GM12878 (cell line): ENCODE data around the gene TRAF3. TPM values are rescaled to one million over a fixed set of nuclear protein-coding genes. Genes with fewer than 3 reads are reported as not detected.
A peak's percentile ranks its signal among the peaks of the same experiment; 100 is the strongest.

ENCODE experiments used
- ATAC-seq: fragments of 200-7000 bp; cut with Tn5 transposase; 3 replicates; pipeline ENCODE4 v1.9.1; 2020; ENCODE audit warnings: mild to moderate bottlenecking, moderate library complexity
- BruUV-seq: library from RNA; stranded (reverse); fragments of 400-500 nt; replicated peaks from 2 replicates; lab custom pipeline; 2021; lab: Mats Ljungman, UMichigan
- CTCF ChIA-PET: fragments of 300-600 bp; sonication (Branson Sonifier 250); formaldehyde crosslinking; extraction: SDS; loops from one replicate; lab custom pipeline; 2021; ENCODE audit warnings: inconsistent platforms; lab: Yijun Ruan, JAX
- POLR2A ChIA-PET: fragments of 350-600 bp; formaldehyde crosslinking; extraction: SDS; loops from one replicate; lab custom pipeline; 2021; ENCODE audit warnings: inconsistent platforms; lab: Charles Lee
- RAD21 ChIA-PET: fragments of 300-600 bp; sonication (Branson Sonifier 250); formaldehyde crosslinking; loops from one replicate; lab custom pipeline; 2023; ENCODE audit warnings: antibody characterized with exemption; ENCODE audit not compliant: unreplicated experiment; lab: Charles Lee
- SMC1A ChIA-PET: fragments of 300-600 bp; sonication (Branson Sonifier 250); formaldehyde crosslinking; loops from one replicate; lab custom pipeline; 2023; ENCODE audit not compliant: unreplicated experiment, uncharacterized antibody; lab: Charles Lee
- DNase-seq: peaks from one replicate; pipeline ENCODE4 v3.0.0-alpha.2; 2011; ENCODE audit warnings: low read depth, low spot score
- FAIRE-seq: peaks from 3 replicates; lab custom pipeline; 2011; peaks lifted over from hg19 to GRCh38; lab: Jason Lieb, UNC
- H2AFZ ChIP-seq: 2 replicates; pipeline ENCODE4 v1.6.0; 2011; ENCODE audit warnings: low read depth, low read length, control low read depth; ENCODE audit not compliant: control insufficient read depth
- H3K27ac ChIP-seq: 2 replicates; pipeline ENCODE4 v1.5.1; 2011; ENCODE audit warnings: control low read depth; ENCODE audit not compliant: control insufficient read depth, insufficient read depth
- H3K27me3 ChIP-seq, 2 experiments: replicated peaks in 1 of 2; 2 replicates each; pipeline versions ENCODE4 v1.6.0 to v1.6.1; 2011; ENCODE audit warnings: low read length in 1 of 2; ENCODE audit not compliant: control insufficient read depth in 2 of 2, insufficient read depth in 2 of 2
- H3K36me3 ChIP-seq, 2 experiments: 2 replicates each; pipeline ENCODE4 v1.5.1; 2011; ENCODE audit warnings: low read length in 1 of 2; ENCODE audit not compliant: control insufficient read depth in 2 of 2, insufficient read depth in 2 of 2
- H3K4me1 ChIP-seq: 2 replicates; pipeline ENCODE4 v1.6.1; 2011; ENCODE audit warnings: mild to moderate bottlenecking, low read length, moderate library complexity, mixed read lengths; ENCODE audit not compliant: control insufficient read depth, insufficient read depth
- H3K4me2 ChIP-seq: 2 replicates; pipeline ENCODE4 v1.6.0; 2011; ENCODE audit warnings: control low read depth; ENCODE audit not compliant: control insufficient read depth, insufficient read depth
- H3K4me3 ChIP-seq: fragments of 200-600 bp; sonication (generic); 2 replicates; pipeline ENCODE4 v1.5.1; 2016
- H3K79me2 ChIP-seq: 2 replicates; pipeline ENCODE4 v1.6.0; 2011; ENCODE audit warnings: low read length; ENCODE audit not compliant: control insufficient read depth, insufficient read depth
- H3K9ac ChIP-seq: 2 replicates; pipeline ENCODE4 v1.8.0; 2011; ENCODE audit warnings: low read length, control low read depth, mixed read lengths; ENCODE audit not compliant: control insufficient read depth, insufficient read depth
- H3K9me3 ChIP-seq: replicated peaks from 3 replicates; pipeline ENCODE4 v1.5.1; 2011; ENCODE audit warnings: mild to moderate bottlenecking, low read length; ENCODE audit not compliant: control insufficient read depth, insufficient read depth
- H4K20me1 ChIP-seq: 2 replicates; pipeline ENCODE4 v1.6.0; 2011; ENCODE audit not compliant: control insufficient read depth, insufficient read depth
- EP300 ChIP-seq, 2 experiments: fragments of 150-350 bp in 1 of 2; IDR thresholded peaks; 2 replicates each; pipeline ENCODE4 v1.6.1; 2011 to 2012; ENCODE audit warnings: low read depth in 2 of 2, low read length in 2 of 2, borderline replicate concordance in 1 of 2, improper control_type of control experiment in 1 of 2, inconsistent platforms in 1 of 2; ENCODE audit not compliant: control insufficient read depth in 1 of 2
- HSF1 ChIP-seq: fragments of 150-350 bp; IDR thresholded peaks from 2 replicates; pipeline ENCODE4 v1.6.1; 2014; ENCODE audit warnings: mild to moderate bottlenecking, low read depth, low read length
- MEF2B ChIP-seq: fragments of 450-650 bp; IDR thresholded peaks from 2 replicates; pipeline ENCODE4 v1.6.1; 2018; ENCODE audit warnings: mild to moderate bottlenecking, moderate library complexity; ENCODE audit not compliant: partially characterized antibody, poor library complexity, severe bottlenecking
- RAD21 ChIP-seq: IDR thresholded peaks from 2 replicates; pipeline ENCODE4 v1.6.1; 2011; ENCODE audit warnings: mild to moderate bottlenecking, low read depth, low read length, moderate library complexity; ENCODE audit not compliant: insufficient read depth
- RUNX3 ChIP-seq: IDR thresholded peaks from 2 replicates; pipeline ENCODE4 v1.6.1; 2012; ENCODE audit warnings: low read length, inconsistent platforms
- SMC3 ChIP-seq: IDR thresholded peaks from 2 replicates; pipeline ENCODE4 v1.6.1; 2011; ENCODE audit warnings: low read length, improper control_type of control experiment, borderline replicate concordance
- SRF ChIP-seq, 2 experiments: IDR thresholded peaks; 2 replicates each; pipeline ENCODE4 v1.6.1; 2011; ENCODE audit warnings: low read depth in 2 of 2, low read length in 2 of 2, mild to moderate bottlenecking in 1 of 2, moderate library complexity in 1 of 2
- WRNIP1 ChIP-seq: IDR thresholded peaks from 2 replicates; pipeline ENCODE4 v1.6.1; 2011; ENCODE audit warnings: low read depth, low read length, improper control_type of control experiment, borderline replicate concordance
- ZNF24 ChIP-seq: fragments of 450-650 bp; IDR thresholded peaks from 2 replicates; pipeline ENCODE4 v1.6.1; 2017; ENCODE audit warnings: antibody characterized with exemption, mild to moderate bottlenecking
- WGBS: methylation state at CpG from one replicate; pipeline ENCODE4 v1.1.6; 2016; ENCODE audit warnings: low lambda C conversion rate; ENCODE audit not compliant: insufficient replicate concordance, insufficient coverage; ENCODE audit errors: missing lambda C conversion rate; 5-methylcytosine and 5-hydroxymethylcytosine counted together
- in situ Hi-C: fragments of 300-500 bp; cut with MboI; formaldehyde crosslinking; loops from 9 replicates; pipeline ENCODE4 v1.14.3; 2018; ENCODE audit warnings: mixed read lengths
- intact Hi-C: fragments of 100-400 bp; cut with micrococcal nuclease; formaldehyde crosslinking; loops from one replicate; pipeline ENCODE4 v1.14.2; 2022; ENCODE audit not compliant: unreplicated experiment
- polyA plus RNA-seq, 11 experiments: library from polyadenylated mRNA; depleted of rRNA in 4 of 11; unstranded in 6 of 11; stranded (reverse) in 5 of 11; fragments of >200 nt; fragmentation: Nextera tagmentation in 4 of 11; fragmentation: Illumina TruSeq in 1 of 11; extraction: Ambion mirVana in 4 of 11; extraction: Trizol in 1 of 11; gene quantifications; 1 replicate in 1 of 11; 2 replicates in 10 of 11; pipeline versions ENCODE4 v1.2.1 to v1.2.3, GENCODE V29; 2011 to 2016; ENCODE audit warnings: inconsistent platforms in 2 of 11, missing spikeins in 2 of 11, low read depth in 1 of 11
- total RNA-seq, 4 experiments: library from RNA; depleted of rRNA in 3 of 4; stranded (reverse); fragments of >200 nt in 3 of 4; fragmentation: Illumina TruSeq in 1 of 4; extraction: Trizol in 1 of 4; gene quantifications; 2 replicates each; pipeline versions ENCODE4 v1.2.1 to v1.2.3, GENCODE V29; 2013 to 2021
- TF ChIP-seq, protein P1 (sequence below): IDR thresholded peaks from 2 replicates; pipeline ENCODE4 v1.6.1; 2011; ENCODE audit warnings: low read depth, mild to moderate bottlenecking, low read length, moderate library complexity, borderline replicate concordance; ENCODE audit errors: extremely low read depth
- TF ChIP-seq, protein P2 (sequence below): fragments of 450-650 bp; IDR thresholded peaks from 2 replicates; pipeline ENCODE4 v1.6.1; 2017; ENCODE audit warnings: mild to moderate bottlenecking, moderate library complexity
- TF ChIP-seq, protein P3 (sequence below): fragments of 450-650 bp; IDR thresholded peaks from 2 replicates; pipeline ENCODE4 v1.6.1; 2016; ENCODE audit warnings: mild to moderate bottlenecking

The TRAF3 gene
- total and polyA plus RNA-seq, 10 of the 15 experiments (the other 5 are each of a cell fraction or from before 2014, with no cell fraction given): 3.0 to 70.1 (median 36.5) TPM

- CTCF ChIA-PET: interaction anchor here (0.6 to 4.5 kb wide), 10 partner anchors 12 to 205 kb away, joined by 3 to 32 read pairs (median 4); no protein-coding TSS in a partner anchor
- intact Hi-C loops: loop anchor here (1.0 kb wide), 1 partner anchor 19 kb away; no protein-coding TSS in a partner anchor
- TF ChIP-seq RAD21 (no peak), RUNX3 (peak; percentile 21; the same call in 1 of the 2 replicates), HSF1 (peak; percentile 65; the same call in 1 of the 2 replicates), SMC3 (no peak), SRF (IDR thresholded peaks at IDR 0.05; ENCODE audit: low read depth in 2 of 2, low read length in 2 of 2) (no peak), MEF2B (no peak), WRNIP1 (peak; percentile 92; the same call in 1 of the 2 replicates), ZNF24 (no peak), EP300 (IDR thresholded peaks at IDR 0.05; ENCODE audit: borderline replicate concordance in 1 of 2, control insufficient read depth in 1 of 2, low read depth in 2 of 2, low read length in 2 of 2) (no peak)
- TF ChIP-seq, protein P1, sequence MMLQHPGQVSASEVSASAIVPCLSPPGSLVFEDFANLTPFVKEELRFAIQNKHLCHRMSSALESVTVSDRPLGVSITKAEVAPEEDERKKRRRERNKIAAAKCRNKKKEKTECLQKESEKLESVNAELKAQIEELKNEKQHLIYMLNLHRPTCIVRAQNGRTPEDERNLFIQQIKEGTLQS: no peak
- TF ChIP-seq, protein P2, sequence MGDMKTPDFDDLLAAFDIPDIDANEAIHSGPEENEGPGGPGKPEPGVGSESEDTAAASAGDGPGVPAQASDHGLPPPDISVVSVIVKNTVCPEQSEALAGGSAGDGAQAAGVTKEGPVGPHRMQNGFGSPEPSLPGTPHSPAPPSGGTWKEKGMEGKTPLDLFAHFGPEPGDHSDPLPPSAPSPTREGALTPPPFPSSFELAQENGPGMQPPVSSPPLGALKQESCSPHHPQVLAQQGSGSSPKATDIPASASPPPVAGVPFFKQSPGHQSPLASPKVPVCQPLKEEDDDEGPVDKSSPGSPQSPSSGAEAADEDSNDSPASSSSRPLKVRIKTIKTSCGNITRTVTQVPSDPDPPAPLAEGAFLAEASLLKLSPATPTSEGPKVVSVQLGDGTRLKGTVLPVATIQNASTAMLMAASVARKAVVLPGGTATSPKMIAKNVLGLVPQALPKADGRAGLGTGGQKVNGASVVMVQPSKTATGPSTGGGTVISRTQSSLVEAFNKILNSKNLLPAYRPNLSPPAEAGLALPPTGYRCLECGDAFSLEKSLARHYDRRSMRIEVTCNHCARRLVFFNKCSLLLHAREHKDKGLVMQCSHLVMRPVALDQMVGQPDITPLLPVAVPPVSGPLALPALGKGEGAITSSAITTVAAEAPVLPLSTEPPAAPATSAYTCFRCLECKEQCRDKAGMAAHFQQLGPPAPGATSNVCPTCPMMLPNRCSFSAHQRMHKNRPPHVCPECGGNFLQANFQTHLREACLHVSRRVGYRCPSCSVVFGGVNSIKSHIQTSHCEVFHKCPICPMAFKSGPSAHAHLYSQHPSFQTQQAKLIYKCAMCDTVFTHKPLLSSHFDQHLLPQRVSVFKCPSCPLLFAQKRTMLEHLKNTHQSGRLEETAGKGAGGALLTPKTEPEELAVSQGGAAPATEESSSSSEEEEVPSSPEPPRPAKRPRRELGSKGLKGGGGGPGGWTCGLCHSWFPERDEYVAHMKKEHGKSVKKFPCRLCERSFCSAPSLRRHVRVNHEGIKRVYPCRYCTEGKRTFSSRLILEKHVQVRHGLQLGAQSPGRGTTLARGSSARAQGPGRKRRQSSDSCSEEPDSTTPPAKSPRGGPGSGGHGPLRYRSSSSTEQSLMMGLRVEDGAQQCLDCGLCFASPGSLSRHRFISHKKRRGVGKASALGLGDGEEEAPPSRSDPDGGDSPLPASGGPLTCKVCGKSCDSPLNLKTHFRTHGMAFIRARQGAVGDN: peak; percentile 21; the same call in 1 of the 2 replicates
- TF ChIP-seq, protein P3, sequence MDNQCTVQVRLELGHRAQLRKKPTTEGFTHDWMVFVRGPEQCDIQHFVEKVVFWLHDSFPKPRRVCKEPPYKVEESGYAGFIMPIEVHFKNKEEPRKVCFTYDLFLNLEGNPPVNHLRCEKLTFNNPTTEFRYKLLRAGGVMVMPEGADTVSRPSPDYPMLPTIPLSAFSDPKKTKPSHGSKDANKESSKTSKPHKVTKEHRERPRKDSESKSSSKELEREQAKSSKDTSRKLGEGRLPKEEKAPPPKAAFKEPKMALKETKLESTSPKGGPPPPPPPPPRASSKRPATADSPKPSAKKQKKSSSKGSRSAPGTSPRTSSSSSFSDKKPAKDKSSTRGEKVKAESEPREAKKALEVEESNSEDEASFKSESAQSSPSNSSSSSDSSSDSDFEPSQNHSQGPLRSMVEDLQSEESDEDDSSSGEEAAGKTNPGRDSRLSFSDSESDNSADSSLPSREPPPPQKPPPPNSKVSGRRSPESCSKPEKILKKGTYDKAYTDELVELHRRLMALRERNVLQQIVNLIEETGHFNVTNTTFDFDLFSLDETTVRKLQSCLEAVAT: 0 out of 2 replicates have a peak, but pooled peaks have one; percentile 7
Observed at GRCh38 chr14:102799684-102800562, 22.7 kb downstream of the TRAF3 start.

More at GRCh38 chr14:102799684-102800562, 22.7 kb downstream of the TRAF3 start:
- no peaks in the 10 kb centered on the region for H3K27me3 ChIP-seq
- ChIA-PET SMC1A (interaction anchor here (0.6 to 5.8 kb wide), 10 partner anchors 8 to 105 kb away, joined by 3 to 58 read pairs (median 5); no protein-coding TSS in a partner anchor), RAD21 (interaction anchor here (1.0 to 8.3 kb wide), 8 partner anchors 9 to 105 kb away, joined by 3 to 53 read pairs (median 8); no protein-coding TSS in a partner anchor), POLR2A (interaction anchor here (0.6 to 2.9 kb wide), 7 partner anchors 11 to 41 kb away, joined by 3 to 19 read pairs (median 4); no protein-coding TSS in a partner anchor)
- no peak overlapping the region; the same call in 1 of the 2 replicates for H3K4me2 ChIP-seq
- H2AFZ ChIP-seq: no peak overlapping the region
- H4K20me1 ChIP-seq: peaks cover 12% of the 10 kb centered on the region; the same call in 1 of the 2 replicates
- WGBS: 44% methylated on average over 8 of the region's 8 CpGs
- DNase-seq: no peak
- peak; percentile 36 for ATAC-seq
- peak overlapping the region; percentile 67 for H3K27ac ChIP-seq
- H3K9ac ChIP-seq: peak overlapping the region; percentile 30; the same call in 1 of the 2 replicates
- peaks cover 58% of the 10 kb centered on the region for H3K4me1 ChIP-seq
- H3K79me2 ChIP-seq: peaks cover 91% of the 10 kb centered on the region
- BruUV-seq: TSS peak; percentile 0
- no peaks in the 10 kb centered on the region; the same call in 2 of the 3 replicates for H3K9me3 ChIP-seq
- FAIRE-seq: no peak
- H3K36me3 ChIP-seq: peaks cover 2 to 30% of the 10 kb centered on the region in 2 experiments; a peak in 3 of 4 replicates
- no peak overlapping the region for H3K4me3 ChIP-seq
- in situ Hi-C loops: no loop called here
